Gastroesophageal sphincter (tissue), 4 donors: ENCODE measurements around the gene ITPK1. TPM values are rescaled to one million over a fixed set of nuclear protein-coding genes. Genes with fewer than 3 reads are reported as not detected.

Experiments used
- ATAC-seq: fragments of 150-250 bp; one replicate; pipeline ENCODE4 v1.9.1; 2016; ENCODE audit warnings: mild to moderate bottlenecking, moderate library complexity
- H3K27ac ChIP-seq, 4 donors: fragments of 200-600 bp; sonication (generic) in 3 of 4; 1 replicate in 3 of 4; 2 replicates in 1 of 4; pipeline ENCODE4 v1.5.1; 2016 to 2019
- H3K27me3 ChIP-seq: fragments of 200-600 bp; sonication (generic); one replicate; pipeline ENCODE4 v1.5.1; 2019
- H3K36me3 ChIP-seq, 2 donors: fragments of 200-600 bp; sonication (generic); one replicate each; pipeline ENCODE4 v1.5.1; 2019; ENCODE audit warnings: control low read depth in 1 of 2
- H3K4me1 ChIP-seq, 3 donors: fragments of 200-600 bp; sonication (generic); 1 replicate in 2 of 3; 2 replicates in 1 of 3; pipeline ENCODE4 v1.5.1; 2016 to 2019; ENCODE audit warnings: control low read depth in 2 of 3
- H3K4me3 ChIP-seq, 2 donors: fragments of 200-600 bp; sonication (generic); one replicate each; pipeline ENCODE4 v1.5.1; 2019; ENCODE audit warnings: mild to moderate bottlenecking in 1 of 2, moderate library complexity in 1 of 2
- H3K9me3 ChIP-seq, 3 donors: fragments of 200-600 bp; sonication (generic); one replicate each; pipeline ENCODE4 v1.5.1; 2017 to 2019; ENCODE audit warnings: control low read depth in 2 of 3
- CTCF ChIP-seq, 4 experiments: fragments of 200-600 bp in 2 of 4; fragments of 450-650 bp in 2 of 4; sonication (generic) in 1 of 4; IDR thresholded peaks; one replicate each; pipeline ENCODE4 v1.5.1; 2017 to 2019; ENCODE audit warnings: antibody characterized with exemption in 4 of 4, mild to moderate bottlenecking in 2 of 4, moderate library complexity in 2 of 4
- EP300 ChIP-seq: sonication (generic); formaldehyde crosslinking; IDR thresholded peaks from one replicate; pipeline ENCODE4 v1.6.1; 2017; ENCODE audit warnings: antibody characterized with exemption, mild to moderate bottlenecking
- POLR2A ChIP-seq, 2 donors: fragments of 450-650 bp; IDR thresholded peaks; one replicate each; pipeline ENCODE4 v1.6.1; 2017; ENCODE audit warnings: antibody characterized with exemption in 2 of 2, mild to moderate bottlenecking in 2 of 2, moderate library complexity in 1 of 2
- POLR2AphosphoS5 ChIP-seq: sonication (generic); formaldehyde crosslinking; IDR thresholded peaks from one replicate; pipeline ENCODE4 v1.6.1; 2017; ENCODE audit warnings: antibody characterized with exemption
- WGBS, 2 donors: methylation state at CpG; one replicate each; pipeline ENCODE4 v1.1.5; 2018; ENCODE audit warnings: low coverage in 1 of 2; 5-methylcytosine and 5-hydroxymethylcytosine counted together
- total RNA-seq, 4 donors: library from RNA; depleted of rRNA; stranded (reverse); fragments of >200 nt; gene quantifications; one replicate each; pipeline ENCODE4 v1.1.0, GENCODE V29; 2016

The ITPK1 gene
- total RNA-seq, 4 donors from 2014 or later = 68.8 to 201 (median 134) TPM

GRCh38 chr14:92895352-92895878, 220.3 kb downstream of the ITPK1 start:
- peaks cover 0 to 31% (median 0%) of the 10 kb centered on the region in 3 donors for H3K9me3 ChIP-seq
- no peak overlapping the region for H3K4me3 ChIP-seq
- 87 to 96% methylated on average over 4 of the region's 4 CpGs for WGBS, 2 donors
- H3K4me1 ChIP-seq = no peaks in the 10 kb centered on the region
- H3K27ac ChIP-seq = no peak overlapping the region
- TF ChIP-seq EP300 (no peak), CTCF (IDR thresholded peaks at IDR 0.05) (no peak), POLR2A (IDR thresholded peaks at IDR 0.05) (no peak), POLR2AphosphoS5 (no peak)
- H3K27me3 ChIP-seq = peaks cover 31% of the 10 kb centered on the region
- no peaks in the 10 kb centered on the region for H3K36me3 ChIP-seq
- no peak for ATAC-seq

- no peaks in the 10 kb centered on the region for H3K4me1 ChIP-seq
- H3K36me3 ChIP-seq = no peaks in the 10 kb centered on the region
- TF ChIP-seq EP300 (no peak), POLR2AphosphoS5 (no peak), CTCF (IDR thresholded peaks at IDR 0.05) (no peak), POLR2A (IDR thresholded peaks at IDR 0.05) (no peak)
- no peak overlapping the region for H3K27ac ChIP-seq
- H3K4me3 ChIP-seq = no peak overlapping the region
- ATAC-seq = no peak
- peaks cover 6% of the 10 kb centered on the region for H3K27me3 ChIP-seq
- peaks cover 0 to 31% (median 0%) of the 10 kb centered on the region in 3 donors for H3K9me3 ChIP-seq
These were observed 223.1 kb downstream of the ITPK1 start for GRCh38 chr14:92892589-92892988.

- H3K4me1 ChIP-seq = no peaks in the 10 kb centered on the region
- WGBS, 2 donors = 39 to 45% methylated on average over 5 to 7 of the region's 7 CpGs
- TF ChIP-seq EP300 (no peak), CTCF (IDR thresholded peaks at IDR 0.05) (no peak), POLR2AphosphoS5 (no peak), POLR2A (IDR thresholded peaks at IDR 0.05) (no peak)
- H3K36me3 ChIP-seq = no peaks in the 10 kb centered on the region
- ATAC-seq = no peak
- H3K27me3 ChIP-seq = peaks cover 9% of the 10 kb centered on the region
- H3K9me3 ChIP-seq = peaks cover 0 to 31% (median 0%) of the 10 kb centered on the region in 3 donors
- no peak overlapping the region for H3K4me3 ChIP-seq
- no peak overlapping the region for H3K27ac ChIP-seq
These were observed 224.7 kb downstream of the ITPK1 start for GRCh38 chr14:92890830-92891588.

- Histone ChIP-seq H3K4me1 (no peaks in the 10 kb centered on the region), H3K36me3 (no peaks in the 10 kb centered on the region), H3K4me3 (no peak overlapping the region), H3K27ac (no peak overlapping the region), H3K9me3 (peaks cover 0 to 21% (median 0%) of the 10 kb centered on the region in 3 donors), H3K27me3 (peaks cover 19% of the 10 kb centered on the region)
- no peak for TF ChIP-seq CTCF (IDR thresholded peaks at IDR 0.05)
- no peak for TF ChIP-seq POLR2AphosphoS5
- no peak for TF ChIP-seq POLR2A (IDR thresholded peaks at IDR 0.05)
- TF ChIP-seq EP300 = no peak
- no peak for ATAC-seq
These were observed 226.8 kb downstream of the ITPK1 start for GRCh38 chr14:92888896-92889295.

- H3K27ac ChIP-seq = no peak overlapping the region
- H3K9me3 ChIP-seq = peaks cover 0 to 9% (median 0%) of the 10 kb centered on the region in 3 donors
- no peak for TF ChIP-seq POLR2A (IDR thresholded peaks at IDR 0.05)
- TF ChIP-seq POLR2AphosphoS5 = no peak
- TF ChIP-seq CTCF (IDR thresholded peaks at IDR 0.05) = no peak
- TF ChIP-seq EP300 = no peak
- WGBS, 2 donors = 89% methylated on average over 1 of the region's 1 CpG
- no peak overlapping the region for H3K4me3 ChIP-seq
- no peaks in the 10 kb centered on the region for H3K4me1 ChIP-seq
- H3K36me3 ChIP-seq = no peaks in the 10 kb centered on the region
- H3K27me3 ChIP-seq = peaks cover 19% of the 10 kb centered on the region
- ATAC-seq = no peak
These were observed 228.6 kb downstream of the ITPK1 start for GRCh38 chr14:92887157-92887556.
